GM19463 (cell line): ENCODE data around the gene RPS6KC1.
A peak's percentile ranks its signal among the peaks of the same experiment; 100 is the strongest.
"Not testable (repeated sequence)": the region's sequence is repeated elsewhere in the genome, so short reads cannot be mapped to it uniquely, and the experiment has no call there.

Source experiments
- ATAC-seq: cut with Tn5 transposase; IDR thresholded peaks from one replicate; pipeline ENCODE4 v1.9.1; 2021; ENCODE audit warnings: mild to moderate bottlenecking, moderate library complexity; ENCODE audit not compliant: unreplicated experiment

RPS6KC1 gene

DNA sequence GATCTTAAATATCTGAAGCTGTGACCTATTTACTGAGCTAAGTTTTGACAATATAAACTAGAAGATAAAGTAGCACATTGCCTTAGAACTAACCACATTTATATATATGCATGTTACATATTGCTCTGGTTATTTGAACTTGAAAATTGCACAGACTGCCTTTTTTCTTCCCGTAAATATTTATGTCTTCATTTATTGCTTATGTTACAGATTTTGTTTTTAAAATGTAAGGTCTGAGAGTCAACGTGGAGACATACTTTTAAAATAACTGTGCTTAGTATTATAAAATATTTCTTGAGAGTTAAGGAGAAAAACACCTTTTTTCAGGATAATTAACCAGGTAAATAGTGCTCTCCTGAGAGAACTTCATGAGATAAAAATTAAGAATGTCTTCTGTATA is 3.1 kb downstream of the RPS6KC1 start:
- no peak for ATAC-seq

- no peak for ATAC-seq
Observed at GRCh38 chr1:213054733-213055591, 3.9 kb downstream of the RPS6KC1 start.

GRCh38 chr1:213055767-213056166 is 4.7 kb downstream of the RPS6KC1 start:
- ATAC-seq: no peak

GRCh38 chr1:213057264-213058059 is 6.4 kb downstream of the RPS6KC1 start:
- ATAC-seq: no peak

GRCh38 chr1:213060836-213061235 is 9.8 kb downstream of the RPS6KC1 start:
- no peak for ATAC-seq

DNA sequence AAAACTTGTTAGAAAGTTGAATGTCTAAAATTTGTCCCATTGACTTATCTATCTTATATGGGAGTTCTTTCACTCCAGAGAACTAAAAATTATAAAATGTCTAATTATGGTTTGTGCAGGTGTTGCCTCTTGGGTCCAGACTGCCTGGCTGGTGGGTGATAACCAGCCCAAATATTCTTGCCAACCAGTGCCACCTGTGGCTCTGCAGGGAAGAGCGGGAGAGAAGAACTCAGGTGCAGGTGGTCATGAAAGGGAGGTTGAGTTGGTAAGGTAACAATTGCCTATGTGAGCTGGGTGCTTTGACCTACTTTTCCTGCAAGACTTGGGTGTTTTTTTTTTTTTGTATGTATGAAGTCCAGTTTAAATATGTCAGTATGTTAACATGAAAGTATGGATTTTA is 10.2 kb downstream of the RPS6KC1 start:
- ATAC-seq: no peak

- no peak for ATAC-seq
Observed at GRCh38 chr1:213065800-213066199, 14.8 kb downstream of the RPS6KC1 start.

DNA sequence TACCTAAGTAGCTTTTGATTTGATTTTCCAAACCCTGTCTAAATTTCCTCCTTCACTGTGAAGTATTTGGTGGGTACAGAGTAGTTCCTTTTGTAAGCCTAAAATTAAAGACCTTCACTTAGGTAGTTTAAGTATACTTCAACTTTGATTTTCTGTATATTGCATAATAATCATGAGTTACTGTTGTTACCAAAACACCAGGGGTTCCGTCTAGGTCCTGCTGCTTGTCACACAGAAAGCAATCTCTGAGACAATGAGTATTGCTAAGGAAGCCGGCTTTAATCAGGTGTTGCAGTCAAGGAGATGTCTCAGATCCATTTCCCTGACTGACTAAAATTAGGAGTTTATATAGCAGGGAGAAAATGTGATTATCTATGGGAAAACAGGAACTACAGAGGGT is 15.3 kb downstream of the RPS6KC1 start:
- no peak for ATAC-seq

- ATAC-seq: no peak
Observed at GRCh38 chr1:213067352-213067751, 16.3 kb downstream of the RPS6KC1 start.

GRCh38 chr1:213070406-213070805 is 19.4 kb downstream of the RPS6KC1 start:
- ATAC-seq: peak; percentile 91

DNA sequence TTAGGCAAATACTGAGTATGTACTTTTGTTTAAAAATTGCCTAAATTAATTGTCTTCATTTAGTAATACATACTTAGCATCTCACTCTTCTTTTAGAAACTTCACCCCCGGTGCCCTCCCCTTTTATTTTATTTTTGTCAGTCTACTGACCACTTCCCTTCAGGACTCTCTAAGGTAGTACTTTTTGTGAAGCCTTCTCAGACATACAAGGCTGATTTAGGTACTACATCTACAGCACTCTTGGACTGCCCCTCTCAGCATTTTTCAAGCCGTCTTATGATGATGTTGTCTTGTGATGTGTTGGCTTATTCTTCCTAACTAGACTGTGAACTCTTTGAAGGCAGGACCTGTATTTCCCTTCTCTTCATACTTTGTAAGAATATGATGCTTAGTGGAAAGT is 24.7 kb downstream of the RPS6KC1 start:
- peak; percentile 56 for ATAC-seq

- no peak for ATAC-seq
Observed at GRCh38 chr1:213082420-213083111, 31.5 kb downstream of the RPS6KC1 start.

- no peak for ATAC-seq
Observed at GRCh38 chr1:213083112-213083445, 32.0 kb downstream of the RPS6KC1 start.

GRCh38 chr1:213087911-213088310 is 36.9 kb downstream of the RPS6KC1 start:
- ATAC-seq: no peak

GRCh38 chr1:213089924-213090677 is 39.1 kb downstream of the RPS6KC1 start:
- no peak for ATAC-seq

DNA sequence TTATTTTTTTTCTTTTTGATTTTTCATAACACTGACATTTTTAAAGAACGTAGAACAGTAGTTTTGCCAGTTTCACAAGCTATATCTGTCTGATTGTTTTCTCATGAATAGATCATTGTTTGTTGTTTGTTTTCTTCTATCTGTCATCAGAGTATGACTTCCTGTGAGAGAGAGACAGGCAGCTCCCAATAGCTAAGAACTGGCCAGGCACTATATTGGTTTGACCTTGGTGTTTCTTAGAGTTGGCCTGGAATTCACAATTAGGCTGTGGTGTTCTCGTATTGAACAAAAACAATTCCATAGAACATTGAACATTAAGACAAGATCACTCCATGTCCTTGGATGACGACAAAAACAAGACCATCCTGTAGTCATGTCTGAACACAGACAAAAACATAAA is 43.4 kb downstream of the RPS6KC1 start:
- ATAC-seq: no peak

DNA sequence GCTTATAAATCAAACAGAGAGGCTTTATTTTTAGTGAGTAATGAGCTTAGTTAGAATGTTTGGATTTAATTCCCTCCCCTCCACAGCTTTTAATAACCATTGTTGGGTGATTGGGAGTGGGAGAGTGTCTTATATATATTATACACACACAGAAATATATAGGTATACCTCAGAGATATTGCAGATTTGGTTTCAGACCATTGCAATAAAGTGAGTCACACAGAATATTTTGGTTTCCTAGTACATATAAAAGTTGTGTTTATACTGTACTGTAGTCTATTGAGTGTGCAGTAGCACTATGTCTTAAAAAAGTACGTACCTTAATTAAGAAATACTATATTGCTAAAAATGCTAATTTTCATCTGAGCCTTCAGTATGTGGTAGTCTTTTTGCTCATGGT is 44.4 kb downstream of the RPS6KC1 start:
- no peak for ATAC-seq

GRCh38 chr1:213099682-213100399 is 48.8 kb downstream of the RPS6KC1 start:
- no peak for ATAC-seq

GRCh38 chr1:213100565-213100964 is 49.5 kb downstream of the RPS6KC1 start:
- ATAC-seq: not testable (repeated sequence)
